Measurements from ENCODE around the gene RSAD2.

The RSAD2 gene

GRCh38 chr2:6908291-6908690 is 30.7 kb downstream of the RSAD2 start:
- DNase-seq = no peak

GRCh38 chr2:6909431-6910385 is 32.1 kb downstream of the RSAD2 start:
- DNase-seq = no peak

- no peak for DNase-seq
Observed at GRCh38 chr2:6911721-6912120, 34.1 kb downstream of the RSAD2 start.

- DNase-seq = no peak
Observed at GRCh38 chr2:6913415-6914157, 36.0 kb downstream of the RSAD2 start.

- no peak for DNase-seq
Observed at GRCh38 chr2:6914828-6915227, 37.3 kb downstream of the RSAD2 start.

- no peak for DNase-seq
Observed at GRCh38 chr2:6915399-6915798, 37.8 kb downstream of the RSAD2 start.

- DNase-seq = no peak
Observed at GRCh38 chr2:6916224-6916623, 38.6 kb downstream of the RSAD2 start.

GRCh38 chr2:6916736-6917070 is 39.1 kb downstream of the RSAD2 start:
- DNase-seq = no peak

GRCh38 chr2:6917071-6917760 is 39.6 kb downstream of the RSAD2 start, which contains the start of gene RNF144A:
Gene RNF144A, plus strand, starts transcription at chr2:6917412. Its CDS starts 79,515 bp downstream, at chr2:6996927.
- DNase-seq = peak; percentile 92

- DNase-seq = no peak
Observed at GRCh38 chr2:6917761-6918421, 40.3 kb downstream of the RSAD2 start.

GRCh38 chr2:6919901-6920742 is 42.5 kb downstream of the RSAD2 start:
- no peak for DNase-seq

GRCh38 chr2:6920743-6921064 is 43.1 kb downstream of the RSAD2 start:
- no peak for DNase-seq

- no peak for DNase-seq
Observed at GRCh38 chr2:6921321-6921922, 43.8 kb downstream of the RSAD2 start.

GRCh38 chr2:6922201-6922656 is 44.7 kb downstream of the RSAD2 start:
- no peak for DNase-seq

GRCh38 chr2:6923319-6923718 is 45.7 kb downstream of the RSAD2 start:
- DNase-seq = no peak

- peak; percentile 53 for DNase-seq
Observed at GRCh38 chr2:6924101-6924923, 46.7 kb downstream of the RSAD2 start.

GRCh38 chr2:6924924-6925409 is 47.4 kb downstream of the RSAD2 start:
- peak; percentile 48 for DNase-seq

GRCh38 chr2:6926071-6926732 is 48.6 kb downstream of the RSAD2 start:
- DNase-seq = peak; percentile 50

GRCh38 chr2:6927186-6927585 is 49.6 kb downstream of the RSAD2 start:
- DNase-seq = no peak

GRCh38 chr2:6927753-6928152 is 50.2 kb downstream of the RSAD2 start:
- peak; percentile 32 for DNase-seq

Measured in activated CD8-positive, alpha-beta memory T cell treated with anti-CD3 and anti-CD28 coated beads for 24 hours (primary cell).